ENCODE measurements around the gene COMT. TPM values are rescaled to one million over a fixed set of nuclear protein-coding genes. Genes with fewer than 3 reads are reported as not detected.

The COMT gene
- total and polyA plus RNA-seq, 9 of the 15 experiments (the other 6 are each of a cell fraction or from before 2014, with no cell fraction given): 12.5 to 351 (median 155) TPM

GRCh38 chr22:20016734-20017621 lies 75.4 kb downstream of the COMT start, which contains the start of gene ARVCF (continued):
- TF ChIP-seq RREB1 (CRISPR knock-in tag; IDR thresholded peaks at IDR 0.05): peak; percentile 87; the same call in 1 of the 2 replicates
- TF ChIP-seq THAP7 (CRISPR knock-in tag; IDR thresholded peaks at IDR 0.05): no peak
- no peak for TF ChIP-seq PURB (CRISPR knock-in tag; IDR thresholded peaks at IDR 0.05; ENCODE audit: low read depth)
- no peak; the same call in 1 of the 2 replicates for TF ChIP-seq TFE3 (CRISPR knock-in tag; IDR thresholded peaks at IDR 0.05)
- TF ChIP-seq RBBP5 (IDR thresholded peaks at IDR 0.05; ENCODE audit: borderline replicate concordance, insufficient read depth, low read length, poor library complexity, severe bottlenecking): peak; percentile 83
- TF ChIP-seq KHSRP (IDR thresholded peaks at IDR 0.05): no peak
- TF ChIP-seq ELF4 (CRISPR knock-in tag; IDR thresholded peaks at IDR 0.05): peak; percentile 94
- no peak for TF ChIP-seq CHAMP1 (IDR thresholded peaks at IDR 0.05)
- no peak for TF ChIP-seq ZBTB43 (CRISPR knock-in tag; IDR thresholded peaks at IDR 0.05)
- TF ChIP-seq DNMT1 (IDR thresholded peaks at IDR 0.05): no peak
- TF ChIP-seq ZNF764 (CRISPR knock-in tag; IDR thresholded peaks at IDR 0.05; ENCODE audit: low read depth): peak; percentile 59
- TF ChIP-seq ZKSCAN8 (CRISPR knock-in tag; IDR thresholded peaks at IDR 0.05): no peak
- peak; percentile 76 for TF ChIP-seq SMAD4 (CRISPR knock-in tag; conservative IDR thresholded peaks at IDR 0.05)
- no peak for TF ChIP-seq ZNF717 (CRISPR knock-in tag; IDR thresholded peaks at IDR 0.05)
- no peak for TF ChIP-seq TARDBP (IDR thresholded peaks at IDR 0.05)
- TF ChIP-seq NR2F6 (CRISPR knock-in tag; IDR thresholded peaks at IDR 0.05): no peak
